Stimulated activated CD4-positive, alpha-beta T cell treated with anti-CD3 and anti-CD28 coated beads, Interleukin-12 subunit alpha, Interleukin-12 subunit beta, amount 100 ng/mL, for 4 hours (primary cell): ENCODE measurements around the gene NUTM1.
A peak's percentile ranks its signal among the peaks of the same experiment; 100 is the strongest.
"Not testable (repeated sequence)": the region's sequence is repeated elsewhere in the genome, so short reads cannot be mapped to it uniquely, and the experiment has no call there.

ENCODE experiments used
- DNase-seq: peaks from one replicate; pipeline ENCODE4 v3.0.0-alpha.2; 2020

The NUTM1 gene

DNA sequence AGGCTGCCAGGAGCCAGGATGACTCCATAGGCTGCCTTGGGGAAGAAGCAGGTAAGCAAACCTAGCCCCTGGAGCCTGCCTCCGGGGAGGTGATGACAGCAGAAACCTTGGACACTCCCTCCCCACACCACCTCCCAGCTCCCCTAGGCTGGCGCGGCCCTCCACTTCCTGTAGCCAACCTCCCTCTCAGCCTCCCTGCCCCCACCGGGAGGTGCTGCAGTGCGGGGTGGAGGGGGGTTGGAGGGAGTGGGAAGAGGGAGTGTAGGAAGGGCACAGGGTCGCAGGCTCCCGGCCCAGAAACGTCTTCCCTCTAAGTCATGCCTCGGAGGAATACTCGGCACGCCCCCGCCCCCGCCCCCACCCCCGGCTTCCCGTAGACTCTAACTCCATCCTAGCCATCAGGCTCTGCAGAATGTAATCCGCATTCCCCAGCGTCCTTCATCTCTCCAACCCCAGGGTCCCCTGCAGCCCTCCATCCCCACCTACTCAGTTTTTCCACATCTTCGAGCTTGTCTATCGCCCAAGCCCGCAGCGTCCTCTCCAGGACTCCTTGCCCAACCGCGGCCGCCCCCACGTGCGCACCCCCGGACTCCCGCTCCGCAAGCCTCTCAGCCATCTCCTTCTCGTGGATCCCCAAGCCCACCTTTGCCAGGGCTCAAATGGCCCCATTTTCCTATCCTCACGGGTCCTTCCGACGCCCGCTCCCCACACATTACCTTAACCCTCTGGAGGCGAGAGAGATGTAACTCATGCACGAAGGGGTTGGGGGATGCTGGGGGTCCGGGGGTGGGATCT is 23.4 kb downstream of the NUTM1 start:
- DNase-seq, result peak; percentile 37

- DNase-seq, result peak; percentile 82
Observed at GRCh38 chr15:34367101-34368081, 24.3 kb downstream of the NUTM1 start, which contains the start of gene LPCAT4. TSS of gene LPCAT4 (minus strand) at chr15:34367196. CDS start at chr15:34367100, 96 bp downstream.

GRCh38 chr15:34370129-34370528 is 27.0 kb downstream of the NUTM1 start:
- no peak for DNase-seq

DNA sequence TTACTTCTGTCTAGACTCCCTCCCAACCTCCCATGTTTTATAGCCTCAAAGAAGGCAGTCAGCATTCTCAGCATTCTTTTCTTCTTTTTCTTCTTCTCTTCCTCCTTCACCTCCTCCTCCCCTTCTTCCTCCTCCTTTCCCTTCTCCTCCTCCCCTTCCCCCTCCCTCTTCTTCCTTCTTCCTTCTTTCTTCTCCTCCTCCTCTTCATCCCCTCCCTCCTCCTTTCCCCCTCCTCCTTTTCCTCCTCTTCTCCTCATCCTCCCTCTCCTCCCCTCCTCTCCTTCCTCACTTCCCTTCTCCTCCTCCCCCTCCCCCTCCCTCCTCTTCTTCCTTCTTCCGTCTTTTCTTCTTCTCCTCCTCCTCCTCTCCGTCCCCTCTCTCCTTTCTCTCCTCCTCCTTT is 27.5 kb downstream of the NUTM1 start:
- DNase-seq, result no peak

- no peak for DNase-seq
Observed at GRCh38 chr15:34373951-34374350, 30.8 kb downstream of the NUTM1 start.

DNA sequence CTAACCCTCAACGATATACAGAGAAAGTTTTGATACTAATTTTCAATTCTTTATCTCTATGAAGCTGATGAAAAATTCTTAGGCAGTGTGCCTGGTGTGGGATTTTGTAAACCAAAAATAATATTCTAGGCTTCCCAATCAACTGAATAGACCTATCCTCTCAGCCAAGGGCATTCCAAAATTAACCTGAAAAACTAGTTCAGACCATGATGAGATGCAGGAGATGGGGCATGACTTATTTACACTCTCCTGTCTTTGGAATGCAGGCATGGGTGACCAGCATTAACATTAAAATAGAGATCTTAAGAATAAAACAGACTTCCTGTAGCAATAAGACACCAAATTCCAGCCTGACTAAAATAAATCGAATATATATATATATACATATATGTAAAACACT is 31.7 kb downstream of the NUTM1 start:
- DNase-seq, result no peak

DNA sequence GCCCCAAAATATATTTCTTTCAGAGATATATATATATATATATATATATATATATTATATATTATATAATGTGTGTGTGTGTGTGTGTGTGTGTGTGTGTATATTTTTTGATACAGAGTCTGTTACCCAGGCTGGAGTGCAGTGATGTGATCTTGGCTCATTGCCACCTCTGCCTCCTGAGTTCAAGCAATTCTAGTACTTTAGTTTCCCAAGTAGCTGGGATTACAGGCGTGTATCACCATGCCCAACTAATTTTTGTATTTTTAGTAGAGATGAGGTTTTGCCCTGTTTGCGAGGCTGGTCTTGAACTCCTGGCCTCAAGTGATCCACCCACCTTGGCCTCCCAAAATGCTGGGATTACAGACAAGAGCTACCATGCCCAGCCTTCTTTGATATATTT is 32.4 kb downstream of the NUTM1 start:
- not testable (repeated sequence) for DNase-seq

DNA sequence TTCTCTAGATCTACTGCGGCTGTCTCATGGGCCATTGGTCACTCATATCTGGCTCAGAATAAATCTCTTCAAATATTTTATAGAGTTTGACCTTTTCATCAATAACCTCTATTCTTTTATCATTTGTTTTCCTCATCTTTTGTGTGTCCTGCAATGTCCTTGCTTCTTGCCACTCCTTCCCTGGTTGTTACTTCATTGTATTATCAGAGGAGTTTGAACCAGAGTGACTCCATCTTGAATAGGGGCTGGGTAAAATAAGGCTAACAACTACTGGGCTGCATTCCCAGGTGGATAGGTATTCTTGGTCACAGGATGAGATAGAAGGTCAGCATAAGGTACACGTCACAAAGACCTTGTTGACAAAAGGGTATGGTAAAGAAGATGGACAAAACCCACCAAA is 33.7 kb downstream of the NUTM1 start:
- no peak for DNase-seq

DNA sequence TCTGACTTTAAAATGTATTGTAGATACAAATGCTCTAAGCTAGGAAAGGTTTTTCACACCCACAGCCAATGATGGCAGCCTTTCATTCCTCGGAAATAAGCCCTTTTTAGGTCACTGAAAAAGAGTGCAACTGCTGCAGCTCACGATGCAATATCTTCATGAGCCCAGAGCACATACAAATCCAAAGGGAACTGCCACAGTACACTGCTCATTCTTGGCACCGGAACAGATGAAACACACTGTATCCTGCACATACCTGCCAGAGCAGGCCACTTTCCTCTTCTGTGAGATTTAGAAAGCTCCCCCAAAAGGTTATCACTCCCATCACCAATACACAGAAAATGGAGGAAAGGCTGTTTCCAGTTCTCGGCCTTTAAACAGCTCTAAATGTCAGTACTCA is 37.4 kb downstream of the NUTM1 start:
- DNase-seq, result not testable (repeated sequence)

DNA sequence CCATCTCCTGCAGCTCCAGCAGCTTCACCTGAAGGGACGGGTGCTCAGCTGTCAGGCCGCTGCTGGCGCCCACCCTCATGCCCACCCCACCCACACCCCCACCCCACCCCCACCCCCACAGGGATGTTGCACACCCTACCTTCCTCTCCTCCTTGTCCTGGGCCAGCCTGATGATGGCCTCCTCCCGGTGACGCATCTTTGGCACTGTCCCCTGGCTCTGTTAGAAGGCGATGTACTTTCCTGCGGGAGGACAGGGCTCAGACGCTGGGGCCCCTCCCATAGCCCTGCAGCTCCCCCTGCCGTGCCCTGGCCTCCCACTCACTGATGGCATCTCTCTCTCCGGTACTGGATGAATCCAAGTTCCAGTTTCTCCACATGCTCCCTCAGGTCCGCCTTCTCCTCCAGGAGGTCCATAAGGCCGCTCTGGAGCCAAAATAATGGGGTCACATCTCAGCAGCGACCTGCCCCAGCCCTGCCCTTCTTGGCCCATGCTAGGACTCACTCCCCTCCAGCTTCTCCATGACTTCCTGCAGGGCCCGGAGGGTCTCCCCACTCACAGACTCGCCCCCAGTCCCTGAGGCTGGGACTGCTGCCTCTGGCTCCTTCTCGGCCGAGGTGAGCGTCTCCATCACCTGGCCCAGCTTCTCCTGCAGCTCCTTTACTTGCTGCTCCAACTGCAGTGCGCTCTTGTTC is 38.9 kb downstream of the NUTM1 start:
- DNase-seq, result not testable (repeated sequence)

- DNase-seq, result not testable (repeated sequence)
Observed at GRCh38 chr15:34389594-34390086, 46.5 kb downstream of the NUTM1 start.

- DNase-seq, result not testable (repeated sequence)
Observed at GRCh38 chr15:34392981-34393380, 49.9 kb downstream of the NUTM1 start.

- DNase-seq, result not testable (repeated sequence)
Observed at GRCh38 chr15:34397637-34398259, 54.6 kb downstream of the NUTM1 start.

- DNase-seq, result not testable (repeated sequence)
Observed at GRCh38 chr15:34403160-34403598, 60.1 kb downstream of the NUTM1 start.

DNA sequence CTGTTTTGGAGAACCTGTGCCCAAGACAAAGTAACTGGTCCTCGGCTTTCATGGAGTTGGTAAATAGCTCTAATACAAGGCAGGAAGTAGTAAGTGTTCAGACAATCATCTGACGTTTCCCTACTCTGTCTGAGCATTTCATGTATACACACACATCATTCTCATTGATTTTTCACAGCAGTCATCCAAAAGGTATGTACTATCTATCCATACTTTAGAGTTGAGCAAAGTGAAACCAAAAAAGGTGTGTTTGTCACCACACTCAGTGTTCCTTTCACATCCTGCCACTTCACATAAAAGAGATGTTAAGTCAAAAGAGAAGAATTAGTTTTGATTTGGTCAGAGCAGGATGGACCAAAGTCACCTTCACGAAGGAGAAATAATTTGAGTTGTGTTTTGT is 60.8 kb downstream of the NUTM1 start:
- DNase-seq, result not testable (repeated sequence)
